GM19351 (cell line): Measurements from ENCODE around the gene OR2T3.
"Not testable (repeated sequence)": the region's sequence is repeated elsewhere in the genome, so short reads cannot be mapped to it uniquely, and the experiment has no call there.

Source experiments
- ATAC-seq: cut with Tn5 transposase; IDR thresholded peaks from one replicate; pipeline ENCODE4 v1.9.1; 2021; ENCODE audit warnings: mild to moderate bottlenecking, moderate library complexity; ENCODE audit not compliant: unreplicated experiment

OR2T3 gene

GRCh38 chr1:248473051-248473450, at the start of gene OR2T3:
Gene OR2T3, plus strand, starts transcription at chr1:248473351. Its CDS starts 0 bp downstream, at chr1:248473351.
- not testable (repeated sequence) for ATAC-seq

GRCh38 chr1:248427526-248428191, 45.5 kb upstream of the OR2T3 start:
- ATAC-seq, result peak; percentile 42

- peak; percentile 88 for ATAC-seq
These were observed 45.0 kb upstream of the OR2T3 start for GRCh38 chr1:248428192-248428533.

- ATAC-seq, result not testable (repeated sequence)
These were observed 41.5 kb upstream of the OR2T3 start for GRCh38 chr1:248431683-248432082.

- ATAC-seq, result peak; percentile 27
These were observed 41.0 kb upstream of the OR2T3 start for GRCh38 chr1:248432201-248432600.

GRCh38 chr1:248433811-248434415, 39.2 kb upstream of the OR2T3 start:
- ATAC-seq, result not testable (repeated sequence)

GRCh38 chr1:248434913-248435312, 38.2 kb upstream of the OR2T3 start:
- not testable (repeated sequence) for ATAC-seq

GRCh38 chr1:248436303-248436702, 36.8 kb upstream of the OR2T3 start:
- peak; percentile 77 for ATAC-seq

GRCh38 chr1:248438668-248439067, 34.5 kb upstream of the OR2T3 start:
- not testable (repeated sequence) for ATAC-seq

- not testable (repeated sequence) for ATAC-seq
These were observed 33.9 kb upstream of the OR2T3 start for GRCh38 chr1:248439283-248439682.

GRCh38 chr1:248442500-248443277, 30.5 kb upstream of the OR2T3 start:
- ATAC-seq, result not testable (repeated sequence)

GRCh38 chr1:248444603-248445002, 28.5 kb upstream of the OR2T3 start:
- ATAC-seq, result not testable (repeated sequence)

- ATAC-seq, result not testable (repeated sequence)
These were observed 27.8 kb upstream of the OR2T3 start, which contains the start of gene OR2T2 for GRCh38 chr1:248445399-248445798. Gene OR2T2, plus strand, starts transcription at chr1:248445637. Its CDS starts 7,161 bp downstream, at chr1:248452798.

GRCh38 chr1:248448409-248449074, 24.6 kb upstream of the OR2T3 start:
- ATAC-seq, result peak; percentile 40

- peak; percentile 4 for ATAC-seq
These were observed 23.2 kb upstream of the OR2T3 start for GRCh38 chr1:248449821-248450465.

GRCh38 chr1:248450466-248451145, 22.5 kb upstream of the OR2T3 start:
- ATAC-seq, result peak; percentile 65

GRCh38 chr1:248453619-248454018, 19.5 kb upstream of the OR2T3 start:
- ATAC-seq, result not testable (repeated sequence)

GRCh38 chr1:248455045-248455444, 18.1 kb upstream of the OR2T3 start:
- not testable (repeated sequence) for ATAC-seq

- ATAC-seq, result not testable (repeated sequence)
These were observed 16.5 kb upstream of the OR2T3 start for GRCh38 chr1:248456635-248457034.

- ATAC-seq, result not testable (repeated sequence)
These were observed 14.0 kb upstream of the OR2T3 start for GRCh38 chr1:248459117-248459516.
